NCI-H1092 (cell line): Measurements from ENCODE around the gene GRK5.

ENCODE experiments used
- DNase-seq: peaks from one replicate; lab custom pipeline; 2025; lab: John Stamatoyannopoulos, UW

The GRK5 gene

DNA sequence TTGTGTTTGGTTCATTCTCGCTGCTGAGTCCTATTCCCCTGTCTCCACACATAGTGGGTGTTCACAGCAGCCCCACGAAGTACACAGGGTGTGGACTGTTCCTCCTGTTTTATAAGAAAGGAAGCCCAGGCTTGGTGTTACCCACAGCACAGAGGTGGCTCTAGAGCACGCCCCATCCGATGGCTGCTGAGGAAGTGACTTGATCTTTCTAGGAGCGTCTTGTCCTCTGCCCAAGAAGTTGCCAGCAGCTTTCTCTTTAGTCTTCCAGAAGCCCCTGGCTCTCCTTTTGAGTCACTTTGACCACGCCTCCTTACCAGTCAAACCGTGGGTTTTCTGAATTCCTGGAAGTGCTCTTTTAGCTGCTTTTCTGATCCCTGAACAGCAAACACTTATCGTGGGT is 94.0 kb downstream of the GRK5 start:
- DNase-seq, result no peak

DNA sequence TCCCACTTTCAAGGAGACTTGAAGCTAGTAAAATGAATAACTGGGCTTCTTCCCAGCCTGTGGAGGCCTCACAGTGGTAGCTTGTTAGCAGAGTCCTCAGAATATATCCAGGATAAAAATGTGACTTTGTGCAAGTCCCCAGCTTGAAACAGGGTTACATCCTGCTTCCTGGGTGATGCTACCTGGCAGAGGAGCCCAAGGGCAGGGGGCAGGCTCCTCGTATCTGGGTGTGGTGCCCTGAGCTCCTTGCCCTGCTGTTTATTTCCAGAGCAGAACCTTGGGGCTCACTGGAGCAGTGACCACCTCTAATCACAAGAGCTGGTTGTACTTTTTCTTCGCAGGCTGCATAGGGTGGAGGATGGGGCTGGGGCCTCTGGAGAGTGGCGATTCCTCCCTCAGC is 94.8 kb downstream of the GRK5 start:
- DNase-seq, result no peak

DNA sequence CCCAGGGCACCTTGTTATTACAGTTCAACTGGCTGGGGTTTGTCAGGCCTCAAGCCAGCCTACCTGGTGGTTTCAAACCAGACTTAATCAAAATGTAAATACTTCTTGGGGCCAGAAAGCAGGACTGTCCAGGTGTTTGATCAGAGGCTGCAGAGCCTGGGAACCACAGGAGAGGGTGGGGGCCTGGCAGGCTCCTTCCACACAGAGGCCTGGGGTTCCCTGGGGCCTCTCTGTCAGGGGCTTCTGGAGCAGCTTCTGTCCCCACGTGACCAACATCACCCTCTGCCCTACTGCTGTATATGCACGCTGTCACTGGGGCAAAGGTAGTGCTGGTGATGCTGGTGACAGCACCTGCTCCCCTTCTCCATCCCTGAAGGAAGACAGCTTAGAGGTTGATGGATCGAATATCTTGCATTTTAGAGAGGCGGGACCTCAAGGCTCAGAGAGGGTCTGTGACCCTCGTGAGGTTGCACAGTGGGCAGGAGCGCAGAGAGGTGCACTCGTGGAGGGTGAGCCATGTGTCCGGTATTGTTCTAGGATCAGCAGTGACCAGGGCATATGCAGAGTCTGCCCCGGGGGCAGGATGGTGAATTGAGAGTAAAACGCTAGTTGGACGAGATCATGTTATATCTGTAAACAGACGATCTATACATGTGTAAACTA is 95.4 kb downstream of the GRK5 start:
- DNase-seq, result no peak

DNA sequence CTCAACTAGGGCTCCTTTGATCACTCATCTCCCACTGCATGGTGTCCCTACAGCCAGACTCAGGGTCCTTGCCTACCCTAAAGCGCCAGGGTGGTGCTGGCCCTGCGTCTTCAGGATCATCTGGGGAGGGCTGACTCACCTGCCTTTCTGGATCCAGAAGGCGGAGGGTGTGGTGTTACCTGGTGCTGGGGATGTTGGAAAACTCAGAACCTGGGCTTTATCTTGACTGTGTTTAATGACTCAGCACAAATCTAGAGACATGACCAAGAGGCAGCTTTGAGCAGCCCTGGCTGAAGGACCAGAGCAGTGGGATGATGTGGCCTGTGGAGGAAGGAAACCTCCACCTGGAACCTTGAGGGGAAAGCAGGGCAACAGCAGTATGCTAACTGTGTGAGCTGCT is 96.5 kb downstream of the GRK5 start:
- no peak for DNase-seq

DNA sequence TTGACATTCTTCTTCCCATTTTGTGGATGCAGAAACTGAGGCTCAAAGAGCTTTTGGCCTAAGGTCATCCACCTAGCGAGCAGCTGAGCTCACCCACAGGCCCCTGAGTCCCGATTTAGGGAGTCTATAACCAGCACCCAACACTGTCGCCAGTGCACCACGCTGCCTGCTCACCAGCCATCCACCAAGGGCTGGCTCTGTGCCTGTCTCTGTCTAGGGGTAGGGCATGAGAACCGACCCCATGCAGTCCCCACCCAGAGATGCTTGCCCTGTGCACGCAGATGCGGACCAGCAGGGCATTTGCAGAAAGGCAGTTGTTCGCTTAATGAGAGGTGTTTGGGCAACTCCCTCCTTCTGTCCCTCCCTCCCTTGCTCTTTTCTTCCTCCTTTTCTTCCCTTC is 97.2 kb downstream of the GRK5 start:
- DNase-seq, result no peak

DNA sequence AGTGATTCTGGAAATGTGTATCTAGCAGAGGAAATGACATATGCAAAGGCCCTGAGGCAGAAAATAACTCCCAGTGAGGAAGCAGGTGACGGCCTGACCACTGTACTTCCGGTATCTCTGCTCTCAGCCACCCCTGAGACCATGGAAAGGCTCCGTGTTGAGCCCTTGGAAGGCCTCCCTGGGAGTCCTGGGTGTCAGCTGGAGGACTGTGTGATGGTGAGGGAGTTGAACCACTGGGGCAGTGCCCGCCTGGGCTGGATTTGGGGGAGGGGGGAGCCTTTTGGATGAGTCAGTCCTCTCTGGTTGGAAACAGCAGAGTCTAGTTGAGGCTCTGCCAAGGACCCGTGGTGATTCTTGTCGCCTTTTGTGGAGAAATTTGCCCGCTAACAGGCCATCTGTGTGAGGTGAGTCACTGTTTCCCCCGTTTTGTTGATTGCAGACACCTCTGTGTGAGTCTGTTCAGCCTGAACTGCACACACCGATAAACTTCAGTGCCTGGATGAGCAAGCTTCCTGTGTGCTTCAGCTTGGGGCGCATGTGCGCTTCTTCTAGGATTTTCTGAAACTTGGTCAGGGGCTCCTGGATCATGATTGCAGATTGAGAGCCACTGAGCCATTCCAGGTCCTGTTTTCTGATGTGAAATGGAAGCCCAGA is 98.6 kb downstream of the GRK5 start:
- DNase-seq, result no peak

DNA sequence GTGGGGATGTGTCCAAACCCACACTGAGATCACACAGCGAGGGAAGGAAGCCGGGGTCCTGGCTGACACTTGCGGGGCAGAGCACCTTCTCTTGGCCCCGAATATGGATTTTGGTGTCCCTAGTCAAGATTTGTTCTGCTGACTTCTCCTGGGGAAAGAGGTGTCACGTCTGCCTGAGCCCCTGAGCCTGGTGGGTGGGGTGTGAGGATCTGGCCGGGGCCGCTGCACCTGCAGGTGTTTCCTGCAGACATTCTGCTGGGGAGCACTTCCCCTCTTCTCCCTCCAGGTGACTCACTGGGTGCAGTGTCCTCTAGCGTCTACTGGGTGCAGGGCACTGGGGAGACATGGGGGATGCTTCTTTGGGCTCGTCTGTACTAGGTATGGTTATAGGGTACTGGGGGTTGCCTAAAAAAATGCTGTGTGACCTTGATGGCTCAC is 99.2 kb downstream of the GRK5 start:
- DNase-seq, result no peak

DNA sequence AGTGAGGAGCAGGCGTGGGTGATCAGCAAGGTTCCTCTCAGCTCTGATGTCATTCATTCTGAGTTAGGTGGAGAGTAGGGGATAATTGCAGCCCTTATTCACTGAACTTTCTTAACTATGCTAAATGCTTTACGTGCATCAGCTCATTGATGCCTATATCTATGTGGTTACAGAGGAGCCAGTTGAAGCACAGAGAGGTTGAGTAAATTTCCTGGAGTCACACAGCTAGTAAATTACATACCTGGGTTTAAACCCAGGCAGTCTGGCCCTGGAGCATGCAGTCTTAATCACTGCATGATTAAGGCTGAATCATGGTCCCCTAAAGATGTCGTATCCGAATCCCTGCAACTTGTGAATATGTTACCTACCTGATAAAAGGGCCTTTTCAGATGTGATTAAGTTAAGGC is 99.6 kb downstream of the GRK5 start:
- no peak for DNase-seq

DNA sequence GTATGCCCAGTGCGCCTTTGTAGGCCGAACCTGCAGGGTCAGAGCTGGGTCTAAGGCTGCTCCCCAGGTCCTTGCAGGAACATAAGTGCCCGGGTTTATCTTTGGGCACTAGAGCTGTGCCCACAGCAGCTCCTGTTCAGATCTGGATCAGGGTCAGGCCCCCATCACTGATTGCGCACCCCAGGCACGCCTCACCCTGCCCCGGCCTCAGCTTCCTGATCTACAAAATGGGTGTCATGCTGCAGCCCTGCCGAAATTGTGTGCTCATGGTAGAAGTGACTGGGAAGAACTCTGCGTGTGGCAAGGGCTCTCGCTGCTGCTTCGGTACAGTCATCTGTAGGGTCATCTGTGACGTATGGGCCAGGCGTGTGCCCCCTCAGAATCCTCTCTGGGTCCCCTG is 100.7 kb downstream of the GRK5 start:
- no peak for DNase-seq

DNA sequence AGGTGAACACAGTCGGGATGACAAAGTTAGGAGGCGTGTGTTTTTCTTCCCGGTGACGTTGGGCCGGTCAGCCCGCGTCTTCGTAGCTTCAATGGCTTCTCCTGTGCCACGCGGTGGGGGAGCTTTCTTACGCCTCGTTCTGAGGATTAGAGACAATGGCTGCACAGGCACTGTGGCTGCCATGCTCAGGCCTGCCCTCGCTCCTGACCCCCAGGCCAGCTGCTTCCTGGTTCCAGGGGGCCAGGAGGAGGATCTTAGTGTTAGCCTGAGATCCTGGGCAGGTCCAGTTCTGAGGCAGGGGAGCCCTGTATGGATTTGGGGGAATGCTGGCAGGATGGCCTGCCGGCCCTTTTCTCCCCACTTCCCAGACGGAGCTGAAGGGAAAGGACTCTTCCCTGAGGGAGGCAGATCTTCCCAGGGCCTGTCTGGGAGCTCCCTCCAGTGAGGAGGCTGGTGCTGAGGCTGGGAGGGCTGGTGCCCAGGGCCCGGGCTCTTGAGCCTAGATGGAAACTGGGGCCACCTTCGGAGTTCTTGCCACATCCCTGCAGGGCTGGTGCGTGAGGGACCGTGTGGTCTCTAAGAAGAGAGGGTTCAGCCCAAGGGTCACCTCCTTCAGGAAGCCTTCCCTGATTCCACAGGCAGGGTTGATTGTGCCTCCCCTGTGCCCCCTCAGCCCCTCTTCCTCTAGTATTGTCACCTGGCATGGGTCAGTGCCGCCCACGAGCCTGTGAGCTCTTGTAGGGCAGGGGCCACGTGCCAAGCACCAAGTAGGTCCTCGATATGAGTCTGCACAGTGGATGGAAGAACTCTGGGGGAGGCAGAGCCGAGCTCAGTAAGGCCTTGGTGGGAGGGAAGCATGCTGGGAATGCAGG is 101.4 kb downstream of the GRK5 start:
- no peak for DNase-seq

DNA sequence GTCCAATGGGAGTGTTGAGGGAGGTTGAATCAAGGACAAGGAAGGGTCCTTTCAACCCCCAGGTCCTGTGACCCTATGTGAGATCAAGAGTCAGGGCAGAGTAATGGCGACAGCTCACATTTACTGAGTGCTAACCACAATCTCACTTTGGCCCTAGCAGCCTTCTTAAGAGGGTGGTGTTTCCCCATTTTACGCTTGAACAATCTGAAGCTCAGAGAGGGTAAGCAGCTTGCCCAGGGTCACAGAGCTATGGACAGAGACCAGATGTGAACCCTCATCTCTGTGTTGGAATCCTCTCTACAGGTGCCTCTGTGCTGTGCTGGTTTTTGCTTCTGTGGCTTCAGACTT is 102.0 kb downstream of the GRK5 start:
- DNase-seq, result no peak

DNA sequence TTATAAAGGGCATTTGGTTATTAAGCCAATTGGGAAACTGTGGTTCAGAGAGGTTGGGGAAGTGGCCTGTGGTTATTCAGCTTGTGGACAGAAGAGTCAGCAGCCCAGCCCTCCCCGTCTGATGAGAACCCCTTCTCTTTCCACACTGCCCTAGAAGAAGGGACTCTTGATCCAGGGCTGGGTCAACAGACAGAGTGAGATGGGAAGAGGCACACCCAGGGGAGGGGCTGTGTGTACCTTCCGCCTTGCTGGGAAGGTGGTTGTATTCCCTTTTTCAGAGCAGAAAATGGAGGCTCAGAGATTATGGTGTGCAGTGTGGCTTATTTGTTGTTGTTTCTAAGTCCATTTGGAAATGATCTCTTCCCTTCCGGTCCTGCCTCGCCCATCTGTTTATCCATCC is 103.4 kb downstream of the GRK5 start:
- DNase-seq, result no peak

DNA sequence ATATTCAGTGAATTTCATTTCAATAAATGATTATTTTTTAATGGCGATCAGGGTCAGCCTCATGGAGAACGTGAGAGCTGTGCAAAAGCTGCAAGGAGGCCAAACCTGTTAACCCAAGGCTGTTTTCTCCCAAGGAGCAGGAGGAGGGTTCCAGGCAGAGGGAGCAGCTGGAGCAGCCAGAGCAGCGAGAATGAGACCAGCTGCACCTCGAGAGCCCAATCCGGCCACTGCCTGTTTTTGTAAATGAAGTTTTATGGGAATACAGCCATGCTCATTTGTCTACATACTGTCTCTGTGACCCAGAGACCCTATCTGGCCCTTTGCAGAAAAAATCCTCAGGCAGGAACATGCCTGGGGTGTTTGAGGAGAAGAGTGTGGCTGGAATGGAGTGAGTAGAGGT is 104.9 kb downstream of the GRK5 start:
- DNase-seq, result no peak

DNA sequence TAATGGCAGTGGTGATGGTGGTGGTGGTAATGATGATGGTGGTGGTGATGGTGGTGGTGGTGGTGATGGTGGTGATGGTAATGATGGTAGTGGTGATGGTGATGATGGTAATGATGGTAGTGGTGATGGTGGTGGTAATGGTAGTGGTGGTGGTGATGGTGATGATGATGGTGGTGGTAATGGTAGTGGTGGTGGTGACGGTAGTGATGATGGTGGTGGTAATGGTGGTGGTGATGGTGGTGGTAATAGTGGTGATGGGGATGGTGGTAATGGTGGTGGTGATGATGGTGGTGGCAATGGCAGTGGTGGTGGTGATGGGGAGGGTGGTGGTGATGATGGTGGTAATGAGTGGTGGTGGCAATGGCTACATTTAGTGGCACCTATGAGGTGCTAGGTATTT is 105.7 kb downstream of the GRK5 start:
- no peak for DNase-seq

DNA sequence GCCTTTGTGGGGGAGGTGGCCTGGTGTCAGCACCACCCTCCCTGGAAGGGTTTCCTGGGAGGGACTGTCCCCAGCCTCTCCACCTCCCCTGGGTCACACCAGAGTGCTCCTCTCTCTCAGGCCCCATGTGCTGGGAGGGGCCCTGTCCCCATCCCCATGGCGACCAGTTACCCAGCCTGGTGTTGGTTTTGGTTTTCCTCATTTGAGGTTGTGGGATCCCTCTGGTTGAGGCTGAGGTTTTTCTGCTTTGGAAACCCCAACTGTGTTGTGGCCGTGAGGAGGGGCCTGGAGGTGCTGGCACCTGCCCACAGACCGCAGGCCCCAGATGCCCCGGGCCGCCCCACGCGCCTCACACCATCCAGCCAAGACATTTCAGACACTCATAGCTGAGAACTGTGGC is 106.3 kb downstream of the GRK5 start:
- no peak for DNase-seq

DNA sequence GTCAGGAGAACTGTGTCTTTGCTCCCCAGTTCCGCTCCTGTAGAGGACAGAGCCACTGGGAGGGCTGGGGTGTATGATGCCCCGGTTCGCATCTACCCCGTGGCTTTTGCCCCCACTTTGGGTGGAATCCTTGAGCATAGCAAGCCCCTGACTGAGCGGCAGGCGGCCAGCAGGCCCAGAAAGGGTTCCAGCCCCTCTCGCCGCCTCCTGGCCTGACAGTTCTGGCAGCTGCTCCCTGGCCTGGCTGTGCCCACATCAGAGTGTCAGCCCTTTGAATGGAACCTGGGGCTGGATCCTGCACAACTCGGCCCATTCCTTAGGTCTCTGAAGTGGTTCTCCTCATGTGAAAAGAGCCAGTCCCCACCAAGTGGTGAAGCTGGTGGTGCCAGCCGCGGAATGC is 106.7 kb downstream of the GRK5 start:
- DNase-seq, result no peak

DNA sequence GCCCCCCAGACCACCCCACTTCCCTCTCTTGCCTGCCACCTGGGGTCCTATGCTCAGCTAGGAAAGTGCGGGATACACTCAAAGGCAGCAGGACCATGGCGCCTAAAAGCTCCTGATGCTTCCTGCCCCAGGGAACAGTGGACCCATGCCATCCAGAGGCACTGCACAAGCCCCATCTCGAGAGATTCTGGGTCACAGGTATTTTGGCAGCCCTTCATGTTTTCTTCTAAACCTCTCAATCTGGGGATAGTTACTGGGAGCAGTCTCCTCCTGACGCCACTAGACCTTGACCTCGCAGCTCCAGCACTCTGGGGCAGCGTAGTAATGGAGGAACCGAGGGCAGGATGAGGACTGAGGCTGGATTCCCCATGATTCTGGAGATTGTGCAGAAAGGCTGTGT is 107.1 kb downstream of the GRK5 start:
- DNase-seq, result no peak

DNA sequence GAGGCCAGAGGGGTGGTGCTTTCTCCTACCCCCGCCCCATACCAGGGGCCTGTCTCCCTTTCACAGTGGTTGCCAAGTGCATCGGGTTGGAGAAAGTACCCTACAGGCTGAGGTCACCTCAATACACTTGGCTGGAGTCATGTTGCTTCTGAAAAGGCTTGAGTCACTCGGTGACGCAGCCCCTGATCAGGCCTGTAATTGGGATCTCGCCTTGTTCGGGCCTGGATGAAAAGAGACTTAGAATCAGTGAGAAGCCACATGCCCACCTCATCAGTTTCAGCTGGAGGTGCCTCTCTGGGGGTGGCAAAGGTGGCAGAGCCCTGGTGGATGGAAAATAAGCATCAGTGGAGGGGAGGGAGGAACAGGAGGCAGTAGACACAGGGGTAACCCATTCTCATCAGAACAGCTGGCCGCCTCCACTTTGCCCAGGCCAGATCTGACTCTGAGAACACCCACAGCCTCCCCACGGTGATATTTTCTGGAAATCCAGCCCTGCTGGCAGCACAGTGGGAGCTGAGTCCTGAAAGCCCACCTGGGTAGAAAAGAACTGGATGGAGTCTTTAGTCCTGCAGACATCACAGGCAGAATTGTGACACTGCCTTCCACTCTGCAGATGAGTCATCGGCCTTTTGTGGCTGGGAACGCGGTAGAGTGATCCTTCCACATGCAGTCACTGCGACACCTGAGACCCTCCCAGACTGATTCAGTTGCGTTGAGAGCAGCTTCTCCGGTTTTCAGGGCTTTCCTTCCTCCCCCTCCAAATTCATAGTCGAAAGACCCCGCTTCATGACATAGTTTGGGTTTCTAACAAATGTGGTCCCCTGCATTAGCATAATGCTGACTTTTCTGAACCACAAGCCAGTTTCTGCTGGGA is 108.0 kb downstream of the GRK5 start:
- no peak for DNase-seq

DNA sequence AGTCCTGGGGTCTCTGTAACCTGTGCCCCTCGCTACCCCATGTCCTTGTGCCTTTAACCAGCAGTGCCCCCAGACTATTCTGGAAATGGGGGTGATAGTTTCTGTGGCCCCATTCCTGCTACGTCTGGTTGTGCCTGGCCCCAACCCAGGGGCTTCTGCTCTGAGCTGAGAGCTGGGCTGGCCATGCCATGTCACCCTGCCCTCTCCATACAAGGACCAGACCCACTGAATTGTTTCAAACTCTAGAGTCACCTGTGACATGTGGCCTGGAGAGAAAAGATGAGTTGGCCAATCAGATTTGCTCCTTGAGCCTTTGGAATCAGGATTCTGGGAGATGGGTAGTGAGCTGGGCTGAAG is 108.6 kb downstream of the GRK5 start:
- DNase-seq, result no peak

DNA sequence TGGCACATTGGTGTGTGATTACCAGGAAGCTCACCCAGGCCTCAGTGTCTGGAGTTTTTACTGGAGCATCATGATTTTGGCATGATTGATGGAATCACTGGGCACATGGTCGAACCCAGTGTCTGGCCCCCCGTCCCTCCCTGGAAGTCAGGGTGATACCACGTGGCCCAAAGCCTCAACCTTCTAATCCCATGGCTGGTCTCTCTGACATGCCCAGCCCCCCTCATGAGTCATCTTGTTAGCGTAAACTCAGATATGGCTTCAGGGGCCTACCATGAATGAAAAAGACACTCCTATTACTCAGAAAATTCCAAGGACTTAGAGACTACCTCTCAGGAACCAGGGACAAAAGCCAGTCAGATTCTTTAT is 109.3 kb downstream of the GRK5 start:
- no peak for DNase-seq

DNA sequence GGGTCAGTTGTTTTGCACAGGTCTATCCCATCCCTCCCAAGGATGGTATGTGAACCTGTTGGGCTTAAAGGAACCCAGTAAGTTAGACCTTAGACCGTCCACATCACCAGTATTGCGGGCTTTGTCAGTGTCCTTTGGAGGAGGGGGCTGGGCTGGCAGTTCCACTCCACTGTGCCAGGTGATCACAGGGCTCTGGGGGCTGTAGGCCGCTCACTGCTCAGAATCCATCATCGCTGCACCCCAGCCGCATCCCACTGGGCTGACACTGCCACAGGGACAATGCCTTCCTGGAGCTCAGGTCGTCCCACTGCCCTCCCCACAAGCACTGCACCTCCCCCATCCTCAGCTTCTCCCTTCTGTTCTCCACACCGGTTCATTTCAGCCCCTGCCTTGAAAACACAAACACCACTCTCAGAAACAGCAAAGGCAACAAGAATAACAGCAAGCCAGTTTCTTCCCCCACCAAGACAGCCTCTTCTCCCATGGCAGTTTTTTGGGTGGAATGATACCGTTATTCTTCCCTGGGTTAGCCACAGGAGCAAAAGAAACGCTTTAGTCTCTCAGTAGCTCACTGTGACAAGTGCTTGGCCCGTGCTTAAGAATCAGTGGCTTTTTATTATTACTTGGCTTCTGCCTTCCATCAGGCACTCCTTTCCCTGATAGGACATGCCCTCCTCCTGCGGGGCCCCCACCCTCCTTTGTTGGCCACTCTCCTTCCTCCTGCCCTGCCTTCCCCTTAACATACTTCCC is 111.2 kb downstream of the GRK5 start:
- no peak for DNase-seq
